T47D (cell line): ENCODE measurements around the gene GLUD1.
"Not testable (repeated sequence)": the region's sequence is repeated elsewhere in the genome, so short reads cannot be mapped to it uniquely, and the experiment has no call there.

Experiments used
- DNase-seq, 2 experiments: peaks; one replicate each; pipeline versions ENCODE4 v3.0.0 to v3.0.0-alpha.2; 2011 to 2012; ENCODE audit warnings: low read depth in 1 of 2, low spot score in 1 of 2
- JUND ChIP-seq: IDR thresholded peaks from 2 replicates; pipeline ENCODE4 v1.6.1; 2012; ENCODE audit warnings: low read depth
- in situ Hi-C: cut with HindIII; loops from 2 replicates; pipeline ENCODE4 v1.10.0; 2016; ENCODE audit warnings: low sequenced_read_pairs, low pct_unique_long_range_greater_than_20kb

The GLUD1 gene

GRCh38 chr10:87101996-87102395, 7.4 kb upstream of the GLUD1 start:
- no peak for DNase-seq
- in situ Hi-C loops = no loop called here
- TF ChIP-seq JUND = no peak

GRCh38 chr10:87095236-87095945, 748 bp upstream of the GLUD1 start:
- no peak for TF ChIP-seq JUND
- in situ Hi-C loops = no loop called here
- DNase-seq = peak; percentile 65 to 95

GRCh38 chr10:87093632-87094372, 841 bp downstream of the GLUD1 start:
- TF ChIP-seq JUND = no peak
- peak in 1 of 2 experiments; percentile 62 for DNase-seq
- in situ Hi-C loops = no loop called here

GRCh38 chr10:87092861-87093631, 1.6 kb downstream of the GLUD1 start:
- in situ Hi-C loops = no loop called here
- DNase-seq = peak; percentile 76 to 95
- no peak for TF ChIP-seq JUND

GRCh38 chr10:87092376-87092860, 2.2 kb downstream of the GLUD1 start:
- in situ Hi-C loops = no loop called here
- no peak for DNase-seq
- peak; percentile 46; the same call in 1 of the 2 replicates for TF ChIP-seq JUND

- in situ Hi-C loops = no loop called here
- no peak for DNase-seq
These were observed 3.9 kb downstream of the GLUD1 start for GRCh38 chr10:87090779-87091178.

GRCh38 chr10:87089746-87090145, 4.9 kb downstream of the GLUD1 start:
- in situ Hi-C loops = no loop called here
- DNase-seq = no peak
- no peak for TF ChIP-seq JUND

More at GRCh38 chr10:87090779-87091178, 3.9 kb downstream of the GLUD1 start:
- no peak for TF ChIP-seq JUND

- in situ Hi-C loops = no loop called here
- no peak for DNase-seq
- TF ChIP-seq JUND = no peak
These were observed 9.1 kb downstream of the GLUD1 start for GRCh38 chr10:87085537-87085936.

GRCh38 chr10:87084291-87084782, 10.3 kb downstream of the GLUD1 start:
- DNase-seq, in situ Hi-C loops: not testable (repeated sequence)

GRCh38 chr10:87083576-87084290, 10.9 kb downstream of the GLUD1 start:
- DNase-seq, in situ Hi-C loops: not testable (repeated sequence)

- in situ Hi-C loops = not testable (repeated sequence)
- peak in 1 of 2 experiments; percentile 45 for DNase-seq
These were observed 12.4 kb downstream of the GLUD1 start for GRCh38 chr10:87082219-87082618.

- DNase-seq, in situ Hi-C loops: not testable (repeated sequence)
These were observed 13.1 kb downstream of the GLUD1 start for GRCh38 chr10:87081574-87081973.

GRCh38 chr10:87080621-87081020, 14.0 kb downstream of the GLUD1 start:
- in situ Hi-C loops = not testable (repeated sequence)

More at GRCh38 chr10:87080621-87081020, 14.0 kb downstream of the GLUD1 start:
- not testable (repeated sequence) for DNase-seq
